Measurements from ENCODE around the gene AGR3.

GRCh38 chr7:16926283-16926682 is 44.5 kb upstream of the AGR3 start:
- TF ChIP-seq MYC (IDR thresholded peaks at IDR 0.05; ENCODE audit: low read depth, low read length), result no peak
- peak; percentile 70 for TF ChIP-seq CTCF (IDR thresholded peaks at IDR 0.05; ENCODE audit: low read depth, low read length)
